GM19193 (cell line): ENCODE data around the gene RPH3AL.

Experiments used
- POLR2A ChIP-seq: IDR thresholded peaks from 4 replicates; pipeline ENCODE4 v1.6.1; 2011; ENCODE audit not compliant: insufficient read depth, insufficient read length; ENCODE audit errors: extremely low read depth

RPH3AL gene

GRCh38 chr17:334974-335481, 17.6 kb downstream of the RPH3AL start:
- no peak for TF ChIP-seq POLR2A

DNA sequence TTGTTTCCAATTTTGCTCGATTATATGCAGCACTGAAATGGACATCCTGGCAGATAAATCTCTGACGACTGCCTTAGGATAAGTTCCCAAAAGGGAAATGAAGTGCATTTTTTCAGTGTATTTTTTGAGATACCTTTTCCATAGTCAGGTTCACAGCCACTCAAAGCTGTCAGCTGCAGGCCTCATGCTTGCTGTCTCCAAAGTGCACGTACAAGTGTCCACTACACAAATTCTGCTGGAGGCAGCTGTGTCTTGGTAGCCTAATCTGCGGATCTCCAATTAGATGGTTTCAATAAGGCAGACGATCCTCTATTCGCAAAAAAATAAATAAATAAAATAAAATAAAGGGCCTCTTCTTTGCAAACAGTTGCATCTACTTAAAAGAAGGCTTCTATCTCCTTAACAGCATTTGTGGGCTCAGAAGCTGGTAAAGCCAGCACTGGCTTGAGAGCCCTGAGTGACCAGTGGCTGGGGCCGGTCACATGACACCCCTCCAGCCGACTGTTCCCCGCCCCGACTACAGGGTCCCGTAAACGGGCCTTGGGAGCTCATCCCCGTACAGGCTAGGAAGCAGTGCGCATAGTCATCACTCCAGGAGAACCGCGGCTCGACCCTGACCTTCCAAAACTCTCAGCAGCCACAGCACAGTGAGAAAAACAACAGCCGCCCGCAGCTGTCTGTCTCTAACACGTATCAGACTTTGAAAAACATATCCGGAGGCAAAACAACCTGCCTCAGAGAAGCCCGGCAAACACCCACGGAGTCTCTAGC, 18.8 kb downstream of the RPH3AL start:
- no peak for TF ChIP-seq POLR2A

DNA sequence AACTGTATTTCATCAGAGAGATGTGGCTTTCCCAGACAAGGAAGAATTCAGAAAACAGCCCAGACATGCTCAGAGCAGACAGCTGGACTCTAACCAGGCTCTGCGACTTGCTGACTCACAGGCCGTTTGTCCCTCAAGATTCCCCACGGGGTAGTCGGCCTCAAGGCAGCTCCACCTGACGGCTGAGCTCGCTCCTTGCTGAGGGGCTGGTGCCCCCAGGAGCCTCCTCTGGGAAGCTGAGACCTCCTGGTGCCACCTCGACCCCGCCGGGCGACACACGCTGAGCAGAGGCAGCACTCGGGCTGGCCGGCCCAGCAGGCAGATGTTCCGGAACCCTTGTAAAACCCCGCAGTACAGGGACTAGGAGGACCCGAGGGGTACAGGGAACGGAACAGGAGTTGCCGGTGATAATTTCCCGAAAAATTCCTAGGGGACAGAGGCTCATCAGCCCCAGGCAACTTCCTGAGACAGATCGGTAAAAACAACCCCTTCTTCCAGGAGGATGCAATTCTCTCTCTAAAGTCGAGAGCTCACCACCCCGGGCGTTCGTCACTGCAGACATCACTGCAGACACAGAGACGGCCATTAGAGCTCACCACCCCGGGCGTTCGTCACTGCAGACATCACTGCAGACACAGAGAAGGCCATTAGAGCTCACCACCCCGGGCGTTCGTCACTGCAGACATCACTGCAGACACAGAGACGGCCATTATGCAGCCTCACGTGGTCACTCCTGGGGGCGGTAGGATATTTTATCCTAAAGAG, 19.9 kb downstream of the RPH3AL start:
- TF ChIP-seq POLR2A = no peak

- TF ChIP-seq POLR2A = no peak
These were observed 20.6 kb downstream of the RPH3AL start for GRCh38 chr17:332023-332422.

DNA sequence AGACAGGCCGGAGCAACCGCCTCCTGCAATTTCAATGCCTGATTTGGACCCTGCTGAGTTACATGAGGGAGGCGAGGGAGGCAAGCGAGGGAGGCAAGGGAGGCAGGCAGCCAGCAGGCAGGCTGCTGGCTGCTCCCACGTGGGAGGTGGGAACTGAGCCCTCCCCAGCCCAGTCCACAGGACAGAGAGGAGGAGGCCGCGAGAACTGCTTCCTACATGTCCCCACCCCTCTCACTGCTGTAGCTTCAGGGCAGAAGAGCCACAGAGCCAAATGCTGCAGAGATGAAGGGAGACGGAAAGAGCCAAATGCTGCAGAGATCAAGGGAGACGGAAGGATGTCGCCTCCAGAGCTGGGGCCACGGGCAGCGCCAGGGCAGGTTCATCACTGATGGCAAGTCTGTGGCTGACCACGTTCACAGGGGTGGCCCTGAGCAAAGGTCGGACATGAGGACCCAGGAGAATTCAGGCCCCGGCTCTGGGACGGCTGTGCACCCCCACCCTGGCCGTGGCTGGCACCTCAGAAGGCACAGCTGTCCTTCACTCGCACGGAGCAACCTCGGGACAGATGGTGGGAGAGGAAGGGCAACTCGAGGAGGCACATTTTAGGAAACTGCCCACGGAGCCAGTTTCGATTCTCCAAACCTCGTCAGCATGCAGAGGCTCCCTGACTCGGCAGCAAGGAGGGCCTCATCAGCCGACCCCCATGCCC, 21.5 kb downstream of the RPH3AL start:
- TF ChIP-seq POLR2A = no peak

DNA sequence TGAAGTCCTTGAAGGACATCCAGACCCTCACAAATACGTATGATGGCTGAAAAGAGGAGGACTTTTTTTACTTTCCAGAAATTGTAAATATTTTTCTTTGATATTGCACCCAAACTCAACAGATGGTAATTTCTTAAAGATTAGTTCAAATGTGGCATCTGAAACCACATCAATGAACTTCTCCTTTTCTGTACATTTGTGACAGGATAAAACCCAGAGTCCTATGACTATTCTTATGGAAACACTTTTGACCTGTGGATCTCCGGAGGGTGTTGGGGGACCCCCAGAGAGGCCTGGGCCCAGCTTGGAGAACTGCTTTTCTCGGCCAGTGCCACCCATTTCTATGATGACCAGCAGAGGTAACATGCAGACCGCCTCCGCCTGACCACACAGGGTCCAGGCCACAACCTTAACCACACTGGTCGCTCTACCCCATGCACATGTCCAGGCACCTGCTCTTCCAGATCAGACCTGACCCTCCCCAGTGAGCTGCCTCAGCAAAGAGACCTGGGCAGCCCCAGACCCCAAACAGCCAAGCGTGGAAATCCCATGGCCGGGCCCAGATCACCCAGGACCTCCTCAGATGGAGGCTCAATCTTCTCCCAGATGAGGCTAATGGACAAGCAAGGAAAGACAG, 22.7 kb downstream of the RPH3AL start:
- TF ChIP-seq POLR2A = no peak

DNA sequence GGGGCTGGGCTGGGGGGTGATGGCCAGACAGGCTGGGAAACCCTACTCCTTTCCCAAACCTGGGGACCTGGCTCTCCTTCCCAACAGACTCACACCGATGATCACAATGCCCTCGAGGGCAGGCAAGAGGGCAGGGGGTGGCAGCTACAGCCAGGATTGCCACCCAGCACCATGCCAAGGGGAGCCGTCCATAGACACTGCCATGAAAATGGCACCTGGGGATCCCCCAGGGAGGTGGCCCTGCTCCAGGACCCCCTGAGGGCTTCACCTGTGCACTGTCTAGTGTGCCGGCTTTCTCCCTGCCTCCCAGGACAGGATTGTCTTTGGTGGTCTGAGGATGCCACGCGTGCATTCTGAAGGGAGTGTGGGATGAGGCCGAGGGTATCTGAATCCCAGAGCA, 24.6 kb downstream of the RPH3AL start:
- TF ChIP-seq POLR2A = no peak

DNA sequence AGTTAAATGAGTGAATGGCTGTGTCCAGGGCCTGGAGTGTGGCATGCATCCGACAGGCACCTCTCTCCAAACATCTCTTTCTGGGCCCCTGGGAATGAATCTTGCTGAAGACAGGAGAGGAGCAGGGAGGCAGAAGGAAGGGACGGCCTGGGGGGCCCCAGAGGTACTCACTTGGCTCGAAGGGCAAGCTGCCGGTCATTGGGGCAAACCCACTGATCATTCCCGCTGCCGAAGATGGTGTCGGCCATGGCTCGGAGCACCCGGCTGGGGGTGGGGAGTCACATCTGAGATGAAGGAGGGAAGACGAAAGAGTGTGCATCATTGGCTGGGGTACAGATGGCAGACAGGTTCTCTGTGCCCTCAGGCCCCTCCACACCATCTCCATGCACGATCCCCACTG, 25.3 kb downstream of the RPH3AL start:
- TF ChIP-seq POLR2A = no peak

DNA sequence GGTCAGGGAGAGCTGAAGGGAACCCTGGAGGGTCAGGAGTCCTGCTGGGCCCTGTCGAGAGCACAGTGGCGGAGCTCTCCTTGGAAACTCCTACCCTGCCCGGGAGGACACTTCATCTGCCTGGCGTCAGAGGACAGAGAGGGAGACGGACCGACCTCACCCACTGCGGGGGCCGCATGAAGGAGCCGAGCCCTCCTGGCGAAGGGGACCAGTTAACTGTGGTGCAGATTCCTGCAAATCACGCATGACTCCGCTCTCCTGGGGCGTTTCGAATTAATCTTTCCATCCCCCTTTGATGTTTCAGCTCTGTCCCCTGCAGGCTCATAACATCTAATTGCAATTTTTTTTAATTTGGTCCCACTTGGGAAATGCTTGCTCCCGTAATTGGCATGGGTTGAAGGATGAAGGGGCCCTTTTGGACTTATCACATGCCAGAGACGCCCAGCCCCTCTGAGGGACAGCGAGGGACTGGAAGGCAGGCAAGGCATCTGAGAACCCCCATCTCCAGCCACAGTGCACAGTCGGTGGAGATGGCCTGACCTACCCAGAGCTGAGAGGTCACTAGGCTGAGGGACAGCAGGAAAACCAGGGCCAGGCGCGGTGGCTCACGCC, 26.5 kb downstream of the RPH3AL start:
- TF ChIP-seq POLR2A = no peak

GRCh38 chr17:325270-326009, 27.2 kb downstream of the RPH3AL start:
- no peak for TF ChIP-seq POLR2A

DNA sequence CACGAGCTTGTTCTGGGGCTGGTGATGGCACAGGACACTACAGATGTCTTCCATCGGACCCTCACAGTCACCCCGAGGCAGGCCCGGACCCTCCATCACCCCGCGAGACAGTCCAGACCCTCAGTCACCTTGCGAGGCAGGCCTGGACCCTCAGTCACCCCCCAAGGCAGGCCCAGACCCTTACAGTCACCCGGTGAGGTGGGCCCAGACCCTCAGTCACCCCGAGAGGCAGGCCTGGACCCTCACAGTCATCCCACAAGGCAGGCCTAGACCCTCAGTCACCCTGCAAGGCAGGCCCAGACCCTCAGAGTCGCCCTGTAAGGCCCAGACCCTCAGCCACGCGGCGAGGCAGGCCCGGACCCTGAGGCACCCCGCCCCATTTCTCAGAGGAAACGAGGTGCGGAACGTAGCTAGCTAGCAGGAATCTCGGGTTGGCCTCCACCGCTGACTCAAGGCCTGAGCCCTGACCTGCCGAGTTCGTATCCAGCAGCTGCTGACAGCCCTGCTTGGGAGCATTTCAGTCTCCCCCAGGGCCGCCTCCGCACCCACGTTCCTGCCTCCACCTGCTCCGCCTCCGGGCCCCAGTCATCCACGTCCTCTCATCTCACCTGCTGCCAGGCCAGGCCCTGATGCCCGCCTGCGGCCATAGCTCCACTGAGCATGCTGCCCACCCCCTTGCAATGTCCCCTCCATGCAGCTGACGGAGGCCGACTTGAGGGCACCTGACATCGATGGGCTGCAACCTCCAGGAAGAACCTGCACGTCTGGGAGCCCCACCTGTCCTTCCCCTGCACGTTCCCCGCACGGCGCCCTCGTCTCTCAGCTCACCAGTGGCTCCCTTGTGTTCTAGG, 28.7 kb downstream of the RPH3AL start:
- TF ChIP-seq POLR2A = no peak

DNA sequence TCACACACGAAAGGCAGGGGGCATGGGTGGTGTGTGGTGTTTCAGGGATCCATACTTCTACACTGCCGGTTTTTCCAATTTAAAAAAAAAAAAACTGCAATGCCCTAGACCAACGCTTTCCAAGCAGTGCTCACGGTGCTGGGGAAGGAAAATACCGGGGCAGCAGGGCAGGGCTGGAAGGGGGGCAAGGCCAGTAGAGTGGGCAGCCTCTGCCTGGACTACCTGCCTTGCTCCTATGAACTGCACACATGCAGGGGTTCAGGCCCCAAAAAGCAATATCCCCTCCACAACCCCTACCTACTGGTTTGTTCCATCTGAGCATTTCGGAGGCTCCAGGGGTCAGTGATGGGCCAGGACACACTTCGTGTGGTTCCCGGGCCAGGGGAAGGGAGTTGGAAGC, 29.4 kb downstream of the RPH3AL start:
- TF ChIP-seq POLR2A = no peak
